H1 (cell line): ENCODE results near the gene POFUT2. TPM values are rescaled to one million over a fixed set of nuclear protein-coding genes. Genes with fewer than 3 reads are reported as not detected.

Experiments
- CTCF ChIA-PET: fragments of 300-600 bp; sonication (Branson Sonifier 250); formaldehyde crosslinking; loops from one replicate; lab custom pipeline; 2021; ENCODE audit not compliant: partially characterized antibody; lab: Charles Lee
- POLR2A ChIA-PET: fragments of 300-600 bp; sonication (Branson Sonifier 250); formaldehyde crosslinking; loops from one replicate; lab custom pipeline; 2021; ENCODE audit warnings: inconsistent platforms; ENCODE audit not compliant: partially characterized antibody; lab: Charles Lee
- DNase-seq, 2 experiments: peaks; one replicate each; pipeline versions ENCODE4 v3.0.0 to v3.0.0-alpha.2; 2010 to 2022; ENCODE audit warnings: low spot score in 2 of 2, low read depth in 1 of 2, mixed read lengths in 1 of 2
- FAIRE-seq: peaks from 2 replicates; lab custom pipeline; 2011; peaks lifted over from hg19 to GRCh38; lab: Jason Lieb, UNC
- H2AFZ ChIP-seq: 2 replicates; pipeline ENCODE4 v1.8.1; 2012; ENCODE audit warnings: low read length, inconsistent platforms
- H2AK5ac ChIP-seq: 2 replicates; pipeline ENCODE4 v1.6.1; 2013; ENCODE audit warnings: low read depth, low read length
- H2BK120ac ChIP-seq: replicated peaks from 2 replicates; pipeline ENCODE3; 2013; ENCODE audit warnings: low read depth, low read length, inconsistent platforms
- H2BK12ac ChIP-seq: 2 replicates; pipeline ENCODE4 v1.6.1; 2013; ENCODE audit warnings: low read depth, low read length
- H2BK15ac ChIP-seq: 2 replicates; pipeline ENCODE4 v1.6.1; 2013; ENCODE audit warnings: low read length
- H2BK20ac ChIP-seq: 2 replicates; pipeline ENCODE4 v1.6.1; 2013; ENCODE audit warnings: low read length
- H2BK5ac ChIP-seq: 2 replicates; pipeline ENCODE4 v1.6.1; 2013; ENCODE audit warnings: low read depth, low read length
- H3K14ac ChIP-seq: 2 replicates; pipeline ENCODE4 v1.6.1; 2013; ENCODE audit warnings: inconsistent platforms; ENCODE audit not compliant: insufficient read length
- H3K18ac ChIP-seq: 2 replicates; pipeline ENCODE4 v1.6.1; 2013; ENCODE audit warnings: low read length; ENCODE audit errors: extremely low read depth
- H3K23ac ChIP-seq: 2 replicates; pipeline ENCODE4 v1.6.1; 2013; ENCODE audit warnings: inconsistent platforms; ENCODE audit not compliant: insufficient read length
- H3K23me2 ChIP-seq: 2 replicates; pipeline ENCODE4 v1.6.1; 2013; ENCODE audit warnings: low read depth, low read length
- H3K27ac ChIP-seq: 2 replicates; pipeline ENCODE4 v1.6.1; 2011; ENCODE audit warnings: low read depth, low read length, inconsistent platforms
- H3K27me3 ChIP-seq, 4 experiments: replicated peaks in 1 of 4; 1 replicate in 1 of 4; 2 replicates in 3 of 4; pipeline versions ENCODE4 v1.6.1 to v1.8.1; 2011 to 2013; ENCODE audit warnings: low read length in 3 of 4, mild to moderate bottlenecking in 3 of 4, inconsistent platforms in 2 of 4, mixed read lengths in 2 of 4, moderate library complexity in 1 of 4; ENCODE audit not compliant: control insufficient read depth in 3 of 4, insufficient read depth in 3 of 4; ENCODE audit errors: extremely low read depth in 1 of 4
- H3K36me3 ChIP-seq, 4 experiments: 2 replicates each; pipeline versions ENCODE4 v1.6.1 to v1.8.1; 2011 to 2013; ENCODE audit warnings: mild to moderate bottlenecking in 4 of 4, low read length in 3 of 4, moderate library complexity in 2 of 4, control low read depth in 1 of 4, inconsistent platforms in 1 of 4; ENCODE audit not compliant: insufficient read depth in 4 of 4, control insufficient read depth in 2 of 4
- H3K4ac ChIP-seq: replicated peaks from 2 replicates; pipeline ENCODE3; 2013; ENCODE audit warnings: low read length, low read depth, mixed read lengths, inconsistent platforms; ENCODE audit not compliant: insufficient read length
- H3K4me1 ChIP-seq, 4 experiments: replicated peaks in 1 of 4; 1 replicate in 1 of 4; 2 replicates in 3 of 4; pipeline versions ENCODE4 v1.6.1 to v1.8.1; 2011 to 2013; ENCODE audit warnings: low read length in 3 of 4, inconsistent platforms in 2 of 4, mixed read lengths in 1 of 4; ENCODE audit not compliant: insufficient read depth in 4 of 4, control insufficient read depth in 3 of 4
- H3K4me2 ChIP-seq, 2 experiments: 2 replicates each; pipeline versions ENCODE4 v1.6.1 to v1.8.1; 2011 to 2013; ENCODE audit warnings: low read depth in 2 of 2, low read length in 2 of 2, control low read depth in 1 of 2, inconsistent platforms in 1 of 2, mild to moderate bottlenecking in 1 of 2; ENCODE audit not compliant: insufficient read depth in 1 of 2
- H3K4me3 ChIP-seq, 4 experiments: fragments of 200-600, 300-600 bp in 1 of 4; sonication (generic), shearing (Covaris generic), sonication (Bioruptor Twin) in 1 of 4; 2 replicates each; pipeline versions ENCODE4 v1.5.1 to v1.8.1; 2011 to 2016; ENCODE audit warnings: low read length in 4 of 4, low read depth in 3 of 4, control low read depth in 2 of 4, inconsistent platforms in 2 of 4, mild to moderate bottlenecking in 2 of 4, mixed read lengths in 1 of 4, moderate library complexity in 1 of 4; ENCODE audit not compliant: insufficient read depth in 2 of 4; ENCODE audit errors: extremely low read depth in 1 of 4
- H3K56ac ChIP-seq: replicated peaks from 2 replicates; pipeline ENCODE3; 2013; ENCODE audit warnings: low read depth, mild to moderate bottlenecking, mixed read lengths, low read length, inconsistent platforms; ENCODE audit not compliant: insufficient read length
- H3K79me1 ChIP-seq: 2 replicates; pipeline ENCODE4 v1.6.1; 2013; ENCODE audit warnings: low read depth, low read length, control low read depth
- H3K79me2 ChIP-seq, 2 experiments: 2 replicates each; pipeline versions ENCODE4 v1.6.1 to v1.8.1; 2012 to 2013; ENCODE audit warnings: low read length in 2 of 2, mild to moderate bottlenecking in 2 of 2, inconsistent platforms in 1 of 2; ENCODE audit not compliant: insufficient read depth in 2 of 2, control insufficient read depth in 1 of 2
- H3K9ac ChIP-seq, 4 experiments: replicated peaks in 1 of 4; 1 replicate in 1 of 4; 2 replicates in 3 of 4; pipeline versions ENCODE4 v1.6.1 to v1.8.1; 2011 to 2013; ENCODE audit warnings: low read depth in 3 of 4, low read length in 3 of 4, control low read depth in 2 of 4, mild to moderate bottlenecking in 2 of 4, moderate library complexity in 2 of 4, inconsistent platforms in 1 of 4; ENCODE audit errors: extremely low read depth in 1 of 4
- H3K9me3 ChIP-seq, 2 experiments: 2 replicates each; pipeline versions ENCODE4 v1.6.1 to v1.8.1; 2012 to 2013; ENCODE audit warnings: mild to moderate bottlenecking in 2 of 2, moderate library complexity in 2 of 2, control low read depth in 1 of 2, inconsistent platforms in 1 of 2, low read depth in 1 of 2, low read length in 1 of 2, mixed read lengths in 1 of 2; ENCODE audit not compliant: insufficient read depth in 2 of 2
- H4K20me1 ChIP-seq, 2 experiments: replicated peaks in 1 of 2; 2 replicates each; pipeline versions ENCODE3 to v1.8.1; 2011 to 2013; ENCODE audit warnings: inconsistent platforms in 2 of 2, low read length in 2 of 2, mild to moderate bottlenecking in 1 of 2; ENCODE audit not compliant: insufficient read depth in 2 of 2, control insufficient read depth in 1 of 2
- H4K5ac ChIP-seq: 2 replicates; pipeline ENCODE4 v1.6.1; 2013; ENCODE audit warnings: low read length, low read depth, mixed read lengths, inconsistent platforms; ENCODE audit not compliant: insufficient read length
- H4K8ac ChIP-seq: 2 replicates; pipeline ENCODE4 v1.8.0; 2013; ENCODE audit warnings: mild to moderate bottlenecking, moderate library complexity, low read length, inconsistent platforms; ENCODE audit not compliant: insufficient read depth; ENCODE audit errors: extremely low read depth
- H4K91ac ChIP-seq: replicated peaks from 2 replicates; pipeline ENCODE3; 2013; ENCODE audit warnings: low read length, mixed read lengths, inconsistent platforms; ENCODE audit not compliant: insufficient read length
- CHD2 ChIP-seq: IDR thresholded peaks from 2 replicates; pipeline ENCODE4 v1.6.1; 2012; ENCODE audit warnings: low read length, improper control_type of control experiment
- SIN3A ChIP-seq, 2 experiments: IDR thresholded peaks in 1 of 2; conservative IDR thresholded peaks in 1 of 2; 2 replicates each; pipeline ENCODE4 v1.6.1; 2011 to 2012; ENCODE audit warnings: low read length in 2 of 2, improper control_type of control experiment in 1 of 2, low read depth in 1 of 2, mild to moderate bottlenecking in 1 of 2
- WGBS, 2 experiments: shearing (Covaris generic) in 1 of 2; methylation state at CpG; one replicate each; pipeline versions ENCODE4 v1.1.6 to v1.1.7; 2013 to 2015; ENCODE audit warnings: low lambda C conversion rate in 2 of 2, mixed read lengths in 2 of 2, inconsistent platforms in 1 of 2, low coverage in 1 of 2, missing lambda C conversion rate in 1 of 2; ENCODE audit not compliant: insufficient replicate concordance in 2 of 2, insufficient coverage in 1 of 2, insufficient read length in 1 of 2; ENCODE audit errors: extremely low coverage in 1 of 2, missing lambda C conversion rate in 1 of 2; 5-methylcytosine and 5-hydroxymethylcytosine counted together
- polyA plus RNA-seq, 7 experiments: library from polyadenylated mRNA; depleted of rRNA in 3 of 7; stranded (reverse) in 5 of 7; unstranded in 2 of 7; fragments of >200 nt in 5 of 7; fragments of 200-250 nt in 2 of 7; gene quantifications; 1 replicate in 5 of 7; 2 replicates in 1 of 7; 4 replicates in 1 of 7; pipeline versions ENCODE4 v1.2.1 to v1.2.3, GENCODE V29; 2011 to 2013; ENCODE audit warnings: missing spikeins in 2 of 7, mixed read lengths in 2 of 7
- total RNA-seq: library from RNA; stranded (reverse); fragmentation: NEBNext Ultra II Directional; extraction: Animal tissue kit (Norgen Biotek cat#: 25700); gene quantifications from 2 replicates; pipeline ENCODE4 v1.2.1, GENCODE V29; 2021

Gene POFUT2
- total and polyA plus RNA-seq, 2 of the 8 experiments (the other 6 are each of a cell fraction or from before 2014, with no cell fraction given) = 13.7 to 32.1 TPM

DNA sequence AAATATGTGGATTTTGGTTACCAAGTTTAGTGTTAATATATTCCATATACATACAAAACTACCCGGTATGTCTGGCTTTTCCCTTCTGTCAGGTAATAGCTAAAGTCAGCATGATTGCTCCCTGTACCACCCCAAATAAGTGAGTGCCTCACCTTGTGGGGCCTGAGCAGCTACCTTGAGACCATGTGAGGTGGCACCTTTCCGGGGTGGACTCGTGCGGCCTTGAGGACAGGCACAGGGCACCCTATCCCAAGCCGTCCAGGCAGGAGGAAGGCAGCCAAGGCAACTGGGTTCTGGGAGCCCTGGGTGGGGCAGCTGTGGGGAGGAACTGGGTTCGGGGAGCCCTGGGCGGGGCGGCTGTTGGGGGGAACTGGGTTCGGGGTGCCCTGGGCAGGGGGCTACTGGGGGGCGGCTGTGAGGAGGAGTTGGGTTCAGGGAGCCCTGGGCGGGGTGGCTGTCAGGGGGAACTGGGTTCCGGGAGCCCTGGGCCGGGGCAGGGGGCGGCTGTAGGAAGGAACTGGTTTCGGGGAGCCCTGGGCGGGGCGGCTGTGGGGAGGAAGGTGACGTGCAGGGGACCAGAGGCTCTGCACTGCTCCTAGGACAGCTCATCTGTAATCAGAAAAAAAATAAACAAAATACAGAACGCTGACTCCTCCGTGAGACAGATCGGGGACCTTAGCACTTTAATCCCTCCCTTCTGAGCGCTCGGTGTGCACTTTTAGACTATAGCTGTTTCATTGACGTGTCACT lies 63.3 kb downstream of the POFUT2 start:
- Histone ChIP-seq H3K79me2 (no peaks in the 10 kb centered on the region), H3K4me3 (no peak overlapping the region), H3K4me1 (peaks cover 0 to 3% (median 0%) of the 10 kb centered on the region in 4 experiments; a peak in 1 of 7 replicates)
- TF ChIP-seq SIN3A (conservative IDR thresholded peaks at IDR 0.05 in 1 of 2, IDR thresholded peaks at IDR 0.05 in 1 of 2; ENCODE audit: low read depth in 1 of 2, low read length in 2 of 2) (no peak), CHD2 (no peak)
- TF ChIP-seq, all 59 proteins: peak for 0
- no peak overlapping the region for H2AK5ac ChIP-seq
- no peak overlapping the region for H2BK120ac ChIP-seq
- no peak overlapping the region for H2AFZ ChIP-seq
- no peak overlapping the region for H3K27ac ChIP-seq
- no peaks in the 10 kb centered on the region for H3K23me2 ChIP-seq
- WGBS, 2 experiments = 88% methylated on average over 16 of the region's 24 CpGs; no CpG with 5 or more reads in 1 of the 2 experiments
- no peak overlapping the region for H2BK12ac ChIP-seq
- no peak overlapping the region for H3K18ac ChIP-seq
- H3K27me3 ChIP-seq = no peaks in the 10 kb centered on the region
- H3K9ac ChIP-seq = no peak overlapping the region
- ChIA-PET CTCF (interaction anchor here (1.0 kb wide), 1 partner anchor 84 kb away, joined by 3 read pairs; no protein-coding TSS in a partner anchor), POLR2A (interaction anchor here (1.2 kb wide), 1 partner anchor 57 kb away, joined by 3 read pairs; no protein-coding TSS in a partner anchor)
- no peak overlapping the region for H3K14ac ChIP-seq
- H3K4ac ChIP-seq = no peak overlapping the region
- H2BK20ac ChIP-seq = no peak overlapping the region
- H3K36me3 ChIP-seq = no peaks in the 10 kb centered on the region
- DNase-seq = no peak
- no peak overlapping the region for H3K56ac ChIP-seq
- no peaks in the 10 kb centered on the region for H4K20me1 ChIP-seq
- no peaks in the 10 kb centered on the region for H3K9me3 ChIP-seq
- H3K4me2 ChIP-seq = no peak overlapping the region
- no peaks in the 10 kb centered on the region for H3K79me1 ChIP-seq
- no peak overlapping the region for H2BK5ac ChIP-seq
- H4K5ac ChIP-seq = no peak overlapping the region
- no peak overlapping the region for H4K91ac ChIP-seq
- H3K23ac ChIP-seq = no peak overlapping the region
- no peak overlapping the region for H4K8ac ChIP-seq
- H2BK15ac ChIP-seq = no peak overlapping the region
- FAIRE-seq = no peak
